Loucy (cell line): ENCODE data around the gene ESR1.

ENCODE experiments used
- H2AFZ ChIP-seq: fragments of 200-600 bp; sonication (generic); 2 replicates; pipeline ENCODE4 v1.6.0; 2016; ENCODE audit warnings: antibody characterized with exemption, mild to moderate bottlenecking, low read length, moderate library complexity
- H3F3A ChIP-seq: fragments of 200-600 bp; 2 replicates; pipeline ENCODE4 v1.6.0; 2016; ENCODE audit warnings: antibody characterized with exemption, low read depth, mild to moderate bottlenecking
- H3K27me3 ChIP-seq: fragments of 200-600 bp; sonication (generic); 2 replicates; pipeline ENCODE4 v1.6.1; 2014; ENCODE audit warnings: low read length, mild to moderate bottlenecking; ENCODE audit not compliant: insufficient read depth, poor library complexity, severe bottlenecking
- H3K36me3 ChIP-seq: fragments of 200-600 bp; sonication (generic); 2 replicates; pipeline ENCODE4 v1.6.1; 2016; ENCODE audit warnings: low read length; ENCODE audit not compliant: insufficient read depth
- H3K4me1 ChIP-seq: fragments of 200-600 bp; sonication (generic); 2 replicates; pipeline ENCODE4 v1.5.1; 2014; ENCODE audit warnings: low read length, mild to moderate bottlenecking; ENCODE audit not compliant: insufficient read depth, poor library complexity, severe bottlenecking
- H3K4me2 ChIP-seq: fragments of 200-600 bp; sonication (generic); 2 replicates; pipeline ENCODE4 v1.6.0; 2014; ENCODE audit warnings: antibody characterized with exemption, low read length, low read depth, mild to moderate bottlenecking; ENCODE audit not compliant: poor library complexity, severe bottlenecking
- H3K4me3 ChIP-seq: fragments of 200-600 bp; sonication (generic); 2 replicates; pipeline ENCODE4 v1.5.1; 2014; ENCODE audit warnings: low read length, mild to moderate bottlenecking, mixed read lengths; ENCODE audit not compliant: poor library complexity, severe bottlenecking
- H3K79me2 ChIP-seq: fragments of 200-600 bp; sonication (generic); 2 replicates; pipeline ENCODE4 v1.6.1; 2014; ENCODE audit warnings: low read length; ENCODE audit not compliant: insufficient read depth
- H3K9ac ChIP-seq: fragments of 200-600 bp; sonication (generic); 2 replicates; pipeline ENCODE4 v1.6.0; 2014; ENCODE audit warnings: mild to moderate bottlenecking, low read depth, low read length, moderate library complexity; ENCODE audit not compliant: poor library complexity, severe bottlenecking
- H3K9me2 ChIP-seq: fragments of 200-600 bp; sonication (generic); replicated peaks from 2 replicates; pipeline ENCODE4 v1.6.1; 2016; ENCODE audit warnings: low read depth, low read length, mixed read lengths
- H3K9me3 ChIP-seq: fragments of 200-600 bp; sonication (generic); 2 replicates; pipeline ENCODE4 v1.6.1; 2014; ENCODE audit warnings: mild to moderate bottlenecking, antibody characterized with exemption, low read length, low read depth; ENCODE audit not compliant: insufficient read depth
- H4K20me1 ChIP-seq: fragments of 200-600 bp; sonication (generic); 2 replicates; pipeline ENCODE4 v1.6.0; 2014; ENCODE audit warnings: antibody characterized with exemption, low read length, mild to moderate bottlenecking; ENCODE audit not compliant: insufficient read depth, poor library complexity, severe bottlenecking
- CTCF ChIP-seq: fragments of 200-600 bp; sonication (generic); conservative IDR thresholded peaks from 2 replicates; pipeline ENCODE4 v1.5.1; 2014; ENCODE audit warnings: mild to moderate bottlenecking, antibody characterized with exemption, low read length
- EZH2phosphoT487 ChIP-seq: fragments of 200-600 bp; IDR thresholded peaks from 2 replicates; pipeline ENCODE4 v1.6.1; 2018; ENCODE audit warnings: antibody characterized with exemption, mild to moderate bottlenecking, moderate library complexity, borderline replicate concordance

ESR1 gene

GRCh38 chr6:152173957-152174356 lies 366.5 kb downstream of the ESR1 start:
- peaks cover 8% of the 10 kb centered on the region; the same call in 1 of the 2 replicates for H3K36me3 ChIP-seq
- no peak overlapping the region for H3K4me2 ChIP-seq
- H3K27me3 ChIP-seq = no peaks in the 10 kb centered on the region
- H3K9me2 ChIP-seq = no peaks in the 10 kb centered on the region
- H2AFZ ChIP-seq = no peak overlapping the region
- no peaks in the 10 kb centered on the region for H3K4me1 ChIP-seq
- TF ChIP-seq EZH2phosphoT487 = no peak
- no peak for TF ChIP-seq CTCF
- no peaks in the 10 kb centered on the region for H3F3A ChIP-seq
- no peaks in the 10 kb centered on the region for H4K20me1 ChIP-seq
- H3K4me3 ChIP-seq = no peak overlapping the region
- H3K9ac ChIP-seq = no peak overlapping the region
- H3K79me2 ChIP-seq = no peaks in the 10 kb centered on the region
- H3K9me3 ChIP-seq = no peaks in the 10 kb centered on the region

- Histone ChIP-seq H3K9me3 (no peaks in the 10 kb centered on the region), H3K27me3 (no peaks in the 10 kb centered on the region), H3K4me3 (no peak overlapping the region), H3K4me2 (no peak overlapping the region), H3K36me3 (no peaks in the 10 kb centered on the region; the same call in 1 of the 2 replicates), H3K4me1 (no peaks in the 10 kb centered on the region), H2AFZ (no peak overlapping the region), H3K79me2 (no peaks in the 10 kb centered on the region), H3K9ac (no peak overlapping the region), H4K20me1 (no peaks in the 10 kb centered on the region), H3F3A (no peaks in the 10 kb centered on the region), H3K9me2 (no peaks in the 10 kb centered on the region)
- TF ChIP-seq CTCF = no peak
- TF ChIP-seq EZH2phosphoT487 = no peak
These were observed 368.8 kb downstream of the ESR1 start for GRCh38 chr6:152176268-152176667.
